ENCODE results near the gene CYLD.

CYLD gene

GRCh38 chr16:50846511-50846910 lies 104.6 kb downstream of the CYLD start:
- H3K4me1 ChIP-seq (ENCODE audit: control insufficient read depth, insufficient read depth, low read length), result no peaks in the 10 kb centered on the region
- H3K9me3 ChIP-seq (ENCODE audit: control insufficient read depth in 2 of 2, low read length in 2 of 2), result no peaks in the 10 kb centered on the region
- H3K36me3 ChIP-seq (ENCODE audit: control insufficient read depth in 2 of 2, insufficient read depth in 2 of 2, low read length in 2 of 2), result no peaks in the 10 kb centered on the region
- H3K27me3 ChIP-seq (ENCODE audit: control insufficient read depth in 1 of 2, insufficient read depth in 2 of 2, low read length in 2 of 2), result peaks cover 11 to 16% of the 10 kb centered on the region in 2 donors
- no peak overlapping the region for H3K27ac ChIP-seq (ENCODE audit: low read length)
- H3K4me3 ChIP-seq (ENCODE audit: low read length in 2 of 2), result no peak overlapping the region
- no peak overlapping the region for H3K9ac ChIP-seq (ENCODE audit: low read length in 2 of 2)

- Histone ChIP-seq H3K27ac (ENCODE audit: low read length) (no peak overlapping the region), H3K27me3 (ENCODE audit: control insufficient read depth in 1 of 2, insufficient read depth in 2 of 2, low read length in 2 of 2) (peaks cover 6 to 11% of the 10 kb centered on the region in 2 donors), H3K9ac (ENCODE audit: low read length in 2 of 2) (no peak overlapping the region), H3K4me1 (ENCODE audit: control insufficient read depth, insufficient read depth, low read length) (no peaks in the 10 kb centered on the region), H3K4me3 (ENCODE audit: low read length in 2 of 2) (no peak overlapping the region), H3K36me3 (ENCODE audit: control insufficient read depth in 2 of 2, insufficient read depth in 2 of 2, low read length in 2 of 2) (no peaks in the 10 kb centered on the region), H3K9me3 (ENCODE audit: control insufficient read depth in 2 of 2, low read length in 2 of 2) (no peaks in the 10 kb centered on the region)
Measured at GRCh38 chr16:50847166-50847565, 105.3 kb downstream of the CYLD start.

DNA sequence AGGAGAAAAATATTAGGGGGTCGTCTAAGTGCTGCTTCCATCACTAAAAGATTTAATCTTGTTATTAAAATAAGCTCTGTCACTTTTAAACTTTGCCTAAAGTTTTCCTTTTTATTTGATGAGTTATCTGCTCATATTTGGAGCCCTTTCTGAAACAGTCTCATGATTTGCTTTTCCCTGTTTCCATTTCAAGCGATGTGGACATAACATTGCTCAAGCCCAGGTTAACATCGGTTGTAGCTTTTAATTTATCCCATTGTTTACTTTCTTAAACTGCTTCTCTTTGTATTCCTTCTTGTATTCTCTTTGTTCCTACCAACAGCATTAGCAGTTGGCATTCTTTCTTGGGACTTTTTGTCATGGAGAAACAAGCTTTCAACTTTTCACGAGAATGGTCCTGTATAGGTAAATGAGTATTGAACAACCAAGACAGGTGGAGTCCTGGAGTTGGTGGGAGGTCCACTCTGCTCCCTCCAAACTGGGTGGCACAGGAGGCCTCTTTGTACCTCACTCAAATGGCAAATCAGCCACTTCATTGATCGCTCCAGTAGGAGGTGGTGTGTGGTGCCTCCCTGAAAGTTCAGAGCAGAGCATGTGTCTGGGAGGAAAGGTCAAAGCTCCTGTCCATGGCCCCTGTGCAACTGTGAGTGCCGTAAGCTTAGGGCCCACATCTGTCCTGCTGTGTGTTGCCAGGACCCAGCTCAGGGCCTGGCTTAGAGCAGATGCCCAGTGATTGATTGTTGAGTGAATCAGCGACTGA lies 107.0 kb downstream of the CYLD start:
- Histone ChIP-seq H3K4me1 (ENCODE audit: control insufficient read depth, insufficient read depth, low read length) (no peaks in the 10 kb centered on the region), H3K9me3 (ENCODE audit: control insufficient read depth in 2 of 2, low read length in 2 of 2) (no peaks in the 10 kb centered on the region)

More for the DNA sequence above, 107.0 kb downstream of the CYLD start:
- H3K27me3 ChIP-seq (ENCODE audit: control insufficient read depth in 1 of 2, insufficient read depth in 2 of 2, low read length in 2 of 2), result peaks cover 0 to 5% of the 10 kb centered on the region in 2 donors
- no peak overlapping the region for H3K9ac ChIP-seq (ENCODE audit: low read length in 2 of 2)
- H3K27ac ChIP-seq (ENCODE audit: low read length), result no peak overlapping the region
- H3K4me3 ChIP-seq (ENCODE audit: low read length in 2 of 2), result no peak overlapping the region
- no peaks in the 10 kb centered on the region for H3K36me3 ChIP-seq (ENCODE audit: control insufficient read depth in 2 of 2, insufficient read depth in 2 of 2, low read length in 2 of 2)

All from stomach smooth muscle (tissue), 2 donors.